Keratinocyte (primary cell): ENCODE measurements around the gene PTP4A2. TPM values are rescaled to one million over a fixed set of nuclear protein-coding genes. Genes with fewer than 3 reads are reported as not detected.

Source experiments
- DNase-seq: peaks from one replicate; pipeline ENCODE4 v3.0.0-alpha.2; 2011; ENCODE audit warnings: low read depth, missing footprints, low spot score
- FAIRE-seq: peaks from 2 replicates; lab custom pipeline; 2011; peaks lifted over from hg19 to GRCh38; lab: Jason Lieb, UNC
- H2AFZ ChIP-seq: 2 replicates; pipeline ENCODE4 v1.6.0; 2012; ENCODE audit warnings: low read length, control low read depth, inconsistent platforms; ENCODE audit not compliant: control insufficient read depth
- H3K27ac ChIP-seq: 2 replicates; pipeline ENCODE4 v1.5.1; 2011; ENCODE audit warnings: low read length; ENCODE audit not compliant: control insufficient read depth, insufficient read depth
- H3K27me3 ChIP-seq: 3 replicates; pipeline ENCODE4 v1.6.0; 2011; ENCODE audit warnings: low read length; ENCODE audit not compliant: control insufficient read depth, insufficient read depth; ENCODE audit errors: extremely low read depth
- H3K36me3 ChIP-seq, 2 experiments: 2 replicates in 1 of 2; 3 replicates in 1 of 2; pipeline ENCODE4 v1.5.1; 2011; ENCODE audit warnings: low read length in 2 of 2, mild to moderate bottlenecking in 1 of 2; ENCODE audit not compliant: control insufficient read depth in 2 of 2, insufficient read depth in 2 of 2; ENCODE audit errors: extremely low read depth in 1 of 2
- H3K4me1 ChIP-seq: 3 replicates; pipeline ENCODE4 v1.5.1; 2011; ENCODE audit warnings: low read length; ENCODE audit not compliant: control insufficient read depth, insufficient read depth; ENCODE audit errors: extremely low read depth
- H3K4me2 ChIP-seq: 3 replicates; pipeline ENCODE4 v1.6.0; 2011; ENCODE audit warnings: low read depth, low read length; ENCODE audit not compliant: control insufficient read depth, insufficient read depth; ENCODE audit errors: extremely low read depth
- H3K4me3 ChIP-seq, 3 experiments: fragments of 200-600 bp in 1 of 3; sonication (generic) in 1 of 3; 2 replicates in 2 of 3; 3 replicates in 1 of 3; pipeline ENCODE4 v1.5.1; 2011 to 2016; ENCODE audit warnings: low read length in 3 of 3, mild to moderate bottlenecking in 3 of 3, control low read depth in 2 of 3, inconsistent platforms in 1 of 3, low read depth in 1 of 3, mixed read lengths in 1 of 3, mixed run types in 1 of 3, moderate library complexity in 1 of 3; ENCODE audit not compliant: control insufficient read depth in 2 of 3, insufficient read depth in 2 of 3; ENCODE audit errors: extremely low read depth in 1 of 3
- H3K79me2 ChIP-seq: 2 replicates; pipeline ENCODE4 v1.6.0; 2012; ENCODE audit warnings: low read length; ENCODE audit not compliant: control insufficient read depth, insufficient read depth
- H3K9ac ChIP-seq: 3 replicates; pipeline ENCODE4 v1.6.0; 2011; ENCODE audit warnings: low read length; ENCODE audit not compliant: control insufficient read depth, insufficient read depth; ENCODE audit errors: extremely low read depth
- H3K9me1 ChIP-seq: 3 replicates; pipeline ENCODE4 v1.6.0; 2011; ENCODE audit warnings: low read length; ENCODE audit not compliant: control insufficient read depth, insufficient read depth; ENCODE audit errors: extremely low read depth
- H3K9me3 ChIP-seq: 2 replicates; pipeline ENCODE4 v1.5.1; 2012; ENCODE audit warnings: low read depth, low read length; ENCODE audit not compliant: control insufficient read depth
- H4K20me1 ChIP-seq: 3 replicates; pipeline ENCODE4 v1.6.0; 2011; ENCODE audit warnings: low read length; ENCODE audit not compliant: control insufficient read depth, insufficient read depth; ENCODE audit errors: extremely low read depth
- EZH2 ChIP-seq: IDR thresholded peaks from one replicate; pipeline ENCODE4 v1.6.1; 2012; ENCODE audit warnings: inconsistent platforms, mild to moderate bottlenecking, low read length, moderate library complexity
- dilution Hi-C: fragments of 300-500 bp; cut with MboI; formaldehyde crosslinking; loops from one replicate; pipeline ENCODE4 v1.7.0; 2020; ENCODE audit warnings: low sequenced_read_pairs; ENCODE audit not compliant: extremely low pct_ligation_motif_present
- polyA plus RNA-seq, 5 experiments: library from polyadenylated mRNA; depleted of rRNA in 3 of 5; stranded (reverse) in 3 of 5; stranded (forward) in 1 of 5; unstranded in 1 of 5; fragments of >200 nt; gene quantifications; 1 replicate in 1 of 5; 2 replicates in 3 of 5; 3 replicates in 1 of 5; pipeline versions ENCODE4 v1.2.1 to v1.2.3, GENCODE V29; 2011 to 2012; ENCODE audit warnings: missing spikeins in 2 of 5, low read depth in 1 of 5, low replicate concordance in 1 of 5
- TF ChIP-seq, protein P1 (sequence below), 3 experiments: IDR thresholded peaks in 1 of 3; conservative IDR thresholded peaks in 1 of 3; optimal IDR thresholded peaks in 1 of 3; 2 replicates in 2 of 3; 3 replicates in 1 of 3; pipeline versions ENCODE3 to v1.5.1; 2011; ENCODE audit warnings: low read length in 3 of 3, mild to moderate bottlenecking in 3 of 3, moderate library complexity in 2 of 3, control low read depth in 1 of 3, inconsistent platforms in 1 of 3; ENCODE audit not compliant: insufficient read depth in 2 of 3; ENCODE audit errors: extremely low read depth in 1 of 3

The PTP4A2 gene
- polyA plus RNA-seq, 1 donor (not counting 4 experiments of a cell fraction or from before 2014, with no cell fraction given), result 368 TPM

DNA sequence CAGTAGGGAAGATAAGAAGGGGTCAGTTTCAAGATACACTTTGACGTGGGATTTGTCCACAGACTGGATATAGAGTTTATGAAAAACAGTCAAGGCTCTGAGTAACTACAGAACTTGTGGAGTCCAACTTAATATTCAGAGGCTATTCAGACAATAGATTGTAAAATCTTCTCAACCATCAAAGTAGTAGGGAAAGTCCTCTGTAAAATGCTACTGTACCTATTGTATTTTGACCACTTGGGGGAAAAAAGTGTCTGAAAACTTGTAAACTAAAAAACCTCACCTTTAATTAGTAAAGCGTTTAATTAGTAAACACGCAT, 10.5 kb downstream of the PTP4A2 start:
- Histone ChIP-seq H3K36me3 (peaks cover 0 to 12% of the 10 kb centered on the region in 2 experiments), H3K4me1 (peaks cover 20% of the 10 kb centered on the region), H3K9me1 (peaks cover 3% of the 10 kb centered on the region), H3K4me2 (no peak overlapping the region), H3K79me2 (peaks cover 96% of the 10 kb centered on the region), H3K4me3 (no peak overlapping the region), H3K9me3 (no peaks in the 10 kb centered on the region), H2AFZ (no peak overlapping the region), H3K27ac (no peak overlapping the region), H3K9ac (no peak overlapping the region), H4K20me1 (peaks cover 35% of the 10 kb centered on the region), H3K27me3 (no peaks in the 10 kb centered on the region)
- TF ChIP-seq, protein P1, sequence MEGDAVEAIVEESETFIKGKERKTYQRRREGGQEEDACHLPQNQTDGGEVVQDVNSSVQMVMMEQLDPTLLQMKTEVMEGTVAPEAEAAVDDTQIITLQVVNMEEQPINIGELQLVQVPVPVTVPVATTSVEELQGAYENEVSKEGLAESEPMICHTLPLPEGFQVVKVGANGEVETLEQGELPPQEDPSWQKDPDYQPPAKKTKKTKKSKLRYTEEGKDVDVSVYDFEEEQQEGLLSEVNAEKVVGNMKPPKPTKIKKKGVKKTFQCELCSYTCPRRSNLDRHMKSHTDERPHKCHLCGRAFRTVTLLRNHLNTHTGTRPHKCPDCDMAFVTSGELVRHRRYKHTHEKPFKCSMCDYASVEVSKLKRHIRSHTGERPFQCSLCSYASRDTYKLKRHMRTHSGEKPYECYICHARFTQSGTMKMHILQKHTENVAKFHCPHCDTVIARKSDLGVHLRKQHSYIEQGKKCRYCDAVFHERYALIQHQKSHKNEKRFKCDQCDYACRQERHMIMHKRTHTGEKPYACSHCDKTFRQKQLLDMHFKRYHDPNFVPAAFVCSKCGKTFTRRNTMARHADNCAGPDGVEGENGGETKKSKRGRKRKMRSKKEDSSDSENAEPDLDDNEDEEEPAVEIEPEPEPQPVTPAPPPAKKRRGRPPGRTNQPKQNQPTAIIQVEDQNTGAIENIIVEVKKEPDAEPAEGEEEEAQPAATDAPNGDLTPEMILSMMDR (optimal IDR thresholded peaks at IDR 0.05 in 1 of 3, IDR thresholded peaks at IDR 0.05 in 1 of 3, conservative IDR thresholded peaks at IDR 0.05 in 1 of 3; ENCODE audit: extremely low read depth in 1 of 3, insufficient read depth in 2 of 3, low read length in 3 of 3), result no peak
- TF ChIP-seq EZH2, result no peak
- FAIRE-seq (no peak), DNase-seq (no peak)
- dilution Hi-C loops, result no loop called here

DNA sequence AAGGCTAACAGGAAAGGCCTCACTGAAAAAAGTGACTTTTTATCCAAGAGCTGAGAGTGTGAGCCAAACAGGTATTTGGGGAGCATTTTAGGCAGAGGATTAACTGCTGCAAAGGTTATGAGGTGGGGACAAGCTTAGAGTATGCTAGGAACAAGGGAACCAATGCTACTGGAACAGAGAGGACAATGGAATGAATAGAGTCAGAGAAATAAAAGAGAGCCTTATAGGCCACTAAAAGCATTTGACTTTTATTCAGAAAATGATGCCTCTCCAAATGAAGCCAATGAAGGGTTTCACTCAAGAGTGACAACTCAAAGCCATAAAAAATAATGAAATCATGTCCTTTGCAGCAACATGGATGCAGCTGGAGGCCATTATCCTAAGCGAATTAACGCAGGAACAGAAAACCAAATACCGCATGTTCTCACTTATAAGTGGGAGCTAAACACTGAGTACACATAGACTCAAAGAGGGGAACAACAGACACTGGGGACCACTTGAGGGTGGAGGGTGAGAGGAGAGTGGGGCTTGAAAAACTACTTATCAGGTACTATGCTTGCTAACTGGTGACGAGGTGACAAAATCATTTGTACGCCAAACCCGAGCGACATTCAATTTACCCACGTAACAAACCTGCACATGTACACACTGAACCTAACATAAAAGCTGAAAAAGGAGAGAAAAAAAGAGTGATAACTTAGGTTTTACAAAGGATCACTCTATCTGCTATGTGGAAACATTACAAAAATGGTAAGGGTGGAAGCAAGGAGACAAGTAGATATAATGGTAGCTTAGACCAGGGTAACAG, 11.1 kb downstream of the PTP4A2 start:
- Histone ChIP-seq H3K79me2 (peaks cover 96% of the 10 kb centered on the region), H3K27me3 (no peaks in the 10 kb centered on the region), H3K9me1 (peaks cover 3% of the 10 kb centered on the region), H3K4me2 (no peak overlapping the region), H3K36me3 (peaks cover 1 to 12% of the 10 kb centered on the region in 2 experiments), H3K9me3 (no peaks in the 10 kb centered on the region), H3K27ac (no peak overlapping the region), H2AFZ (no peak overlapping the region), H4K20me1 (peaks cover 34% of the 10 kb centered on the region), H3K4me1 (peaks cover 15% of the 10 kb centered on the region), H3K9ac (no peak overlapping the region), H3K4me3 (no peak overlapping the region)
- TF ChIP-seq, protein P1 (optimal IDR thresholded peaks at IDR 0.05 in 1 of 3, IDR thresholded peaks at IDR 0.05 in 1 of 3, conservative IDR thresholded peaks at IDR 0.05 in 1 of 3; ENCODE audit: extremely low read depth in 1 of 3, insufficient read depth in 2 of 3, low read length in 3 of 3), result no peak
- no peak for TF ChIP-seq EZH2
- FAIRE-seq (no peak), DNase-seq (no peak)
- dilution Hi-C loops, result no loop called here
